Embryonic facial prominence (tissue), 1 donor: ENCODE measurements around the gene PIK3R4.

Source experiments
- DNase-seq: peaks from one replicate; pipeline ENCODE4 v3.0.0-alpha.2; 2016; ENCODE audit errors: extremely low spot score

PIK3R4 gene

DNA sequence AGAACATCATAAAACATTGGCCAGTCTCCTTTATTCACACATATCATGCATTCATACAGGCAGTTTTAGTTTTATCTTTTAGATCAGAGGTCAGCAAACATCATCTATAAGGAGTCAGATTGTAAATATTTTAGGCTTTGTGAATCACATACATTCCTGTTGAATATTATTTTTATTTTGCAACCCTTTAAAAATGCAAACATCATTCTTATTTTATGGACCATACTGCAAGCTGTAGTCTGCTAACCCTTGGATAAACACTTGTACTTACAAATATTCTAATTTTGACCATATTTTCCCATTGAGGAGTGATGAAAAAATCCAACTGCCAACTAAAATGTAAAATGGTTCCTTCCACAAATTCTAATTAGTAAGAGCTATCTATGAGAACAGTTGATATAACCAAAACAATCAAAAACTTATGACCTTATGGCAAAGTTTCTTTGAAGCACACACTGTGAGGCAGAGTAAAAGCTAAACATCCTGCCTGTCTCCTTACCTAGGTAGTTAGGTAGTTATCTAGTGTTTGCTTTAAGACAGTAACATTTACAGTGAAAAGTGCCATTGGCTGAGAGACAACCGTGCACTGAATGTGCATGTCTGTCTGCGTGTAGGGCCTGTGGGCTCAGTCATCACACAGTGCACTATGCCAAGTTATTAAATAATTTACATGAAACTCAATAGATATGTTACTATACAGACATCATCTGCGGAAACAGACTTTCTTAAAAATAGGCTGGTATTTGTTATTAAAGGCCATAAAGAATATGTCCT lies 57.7 kb downstream of the PIK3R4 start:
- no peak for DNase-seq

DNA sequence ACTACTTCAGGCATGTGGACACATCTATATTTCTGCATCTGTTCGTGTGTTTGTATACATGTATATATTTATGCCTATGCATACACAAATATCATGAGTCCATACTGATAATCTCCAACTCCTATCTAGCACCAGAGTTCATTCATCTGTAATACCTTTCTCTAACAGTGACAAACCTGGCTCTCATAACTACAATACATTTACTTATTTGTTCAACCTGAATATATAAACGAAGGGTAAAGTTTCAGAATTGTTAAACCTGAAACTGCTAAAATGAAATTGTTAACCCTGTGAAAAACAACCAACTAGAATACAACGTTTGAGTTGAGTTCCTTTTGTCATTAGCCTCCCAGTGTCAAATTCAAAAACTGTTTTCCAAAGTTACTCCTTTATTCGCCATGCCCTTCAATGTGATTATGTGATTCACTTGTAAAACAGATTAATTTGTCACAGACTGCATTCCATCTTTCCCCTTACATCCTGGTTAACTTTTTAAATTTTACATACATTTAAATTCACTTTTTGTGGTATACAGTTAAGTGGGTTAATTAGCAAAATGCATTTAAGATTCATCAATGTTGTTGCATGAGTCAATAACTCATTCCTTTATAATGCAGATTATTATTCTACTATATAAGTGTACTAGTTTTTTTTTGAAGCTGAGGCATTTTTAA lies 58.5 kb downstream of the PIK3R4 start:
- DNase-seq: no peak

DNA sequence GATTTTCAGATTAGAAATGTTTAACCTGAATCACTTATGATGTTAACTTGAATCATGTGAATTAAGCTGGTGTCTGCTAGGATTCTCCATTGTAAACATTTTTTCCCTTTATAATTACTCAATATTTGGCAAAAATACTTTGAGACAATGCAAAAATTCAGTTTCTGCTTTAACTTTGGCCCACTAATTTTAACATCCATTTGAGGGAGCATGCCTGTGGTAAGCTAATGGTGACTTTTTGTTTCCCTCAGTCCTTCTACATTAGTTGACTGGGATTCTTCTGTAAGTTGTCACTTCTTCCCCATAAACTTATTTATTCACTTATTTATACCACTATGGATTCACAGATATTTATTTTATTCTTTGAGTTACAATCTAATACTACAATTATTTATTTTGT lies 59.3 kb downstream of the PIK3R4 start:
- DNase-seq: no peak

DNA sequence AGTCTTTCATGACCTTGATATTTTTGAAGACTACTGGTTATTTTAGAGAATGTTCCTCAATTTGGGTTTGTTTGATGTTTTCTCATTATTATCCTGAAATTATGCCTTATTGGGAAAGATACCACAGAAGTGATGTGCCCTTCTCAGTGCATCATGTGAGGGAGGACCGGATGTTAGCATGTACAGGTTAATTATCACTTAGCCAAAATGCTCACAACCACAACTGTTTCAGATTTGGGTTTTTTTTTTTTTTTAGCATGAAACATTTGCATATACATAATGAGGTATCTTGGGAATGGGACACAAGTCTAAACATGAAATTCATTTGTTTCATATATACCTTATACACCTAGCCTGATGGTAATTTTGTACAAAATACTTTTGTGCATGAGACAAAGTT lies 59.8 kb downstream of the PIK3R4 start:
- no peak for DNase-seq

DNA sequence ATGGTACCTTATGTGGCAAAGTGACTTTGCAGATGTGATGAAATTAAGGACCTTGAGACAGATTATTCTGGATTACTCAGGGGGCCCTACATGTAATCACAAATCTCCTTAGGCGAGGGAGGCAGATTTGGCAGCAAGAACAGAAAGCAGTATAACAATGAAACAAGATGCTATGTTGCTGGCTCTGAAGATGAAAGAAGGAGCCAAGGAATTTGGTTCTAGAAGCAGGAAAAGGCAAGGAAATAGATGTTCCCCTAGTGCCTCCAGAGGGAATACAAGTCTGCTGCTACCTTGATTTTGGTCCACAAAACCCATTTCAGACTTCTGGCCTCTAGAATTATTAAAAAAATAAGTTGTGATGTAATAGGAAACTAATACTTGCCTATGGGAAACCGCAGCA lies 64.5 kb downstream of the PIK3R4 start:
- DNase-seq: no peak

DNA sequence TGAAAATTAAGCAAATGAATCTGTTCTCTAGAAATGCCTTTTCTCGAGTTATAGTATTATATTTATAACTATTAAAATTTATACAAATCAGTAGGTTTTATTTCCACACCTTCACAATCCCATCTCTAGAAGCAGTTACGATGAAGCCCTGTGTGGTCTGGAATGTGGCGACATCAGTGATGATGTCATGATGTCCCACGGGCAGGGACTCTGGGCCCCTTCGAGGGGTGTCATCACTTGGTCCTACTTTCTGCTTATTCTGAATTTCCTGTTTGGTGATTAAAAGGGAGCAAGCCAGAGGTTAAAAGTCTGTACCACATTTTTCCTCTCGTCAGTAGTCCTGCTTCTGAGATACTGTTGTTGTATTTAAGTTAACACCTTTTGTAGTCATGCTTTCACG lies 67.4 kb downstream of the PIK3R4 start:
- no peak for DNase-seq

DNA sequence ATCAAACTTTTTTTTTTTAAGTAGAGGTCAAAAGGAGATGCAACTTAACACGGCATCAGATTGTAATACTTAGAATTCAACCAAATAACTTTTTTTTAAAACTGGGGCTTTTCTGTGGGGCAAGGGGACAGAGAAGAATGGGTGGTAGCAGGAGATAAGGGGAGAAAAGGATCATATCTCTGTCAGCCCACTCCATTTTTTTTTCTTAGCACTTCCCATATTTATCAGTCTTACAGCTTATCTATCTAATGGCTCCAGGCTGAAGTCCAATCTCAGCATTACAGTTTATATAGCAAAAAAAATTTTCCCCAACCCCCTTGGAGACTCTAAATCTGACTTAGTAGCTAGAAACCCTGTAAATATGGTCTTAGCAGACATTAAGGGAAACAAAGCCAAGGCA lies 69.3 kb downstream of the PIK3R4 start:
- DNase-seq: no peak

DNA sequence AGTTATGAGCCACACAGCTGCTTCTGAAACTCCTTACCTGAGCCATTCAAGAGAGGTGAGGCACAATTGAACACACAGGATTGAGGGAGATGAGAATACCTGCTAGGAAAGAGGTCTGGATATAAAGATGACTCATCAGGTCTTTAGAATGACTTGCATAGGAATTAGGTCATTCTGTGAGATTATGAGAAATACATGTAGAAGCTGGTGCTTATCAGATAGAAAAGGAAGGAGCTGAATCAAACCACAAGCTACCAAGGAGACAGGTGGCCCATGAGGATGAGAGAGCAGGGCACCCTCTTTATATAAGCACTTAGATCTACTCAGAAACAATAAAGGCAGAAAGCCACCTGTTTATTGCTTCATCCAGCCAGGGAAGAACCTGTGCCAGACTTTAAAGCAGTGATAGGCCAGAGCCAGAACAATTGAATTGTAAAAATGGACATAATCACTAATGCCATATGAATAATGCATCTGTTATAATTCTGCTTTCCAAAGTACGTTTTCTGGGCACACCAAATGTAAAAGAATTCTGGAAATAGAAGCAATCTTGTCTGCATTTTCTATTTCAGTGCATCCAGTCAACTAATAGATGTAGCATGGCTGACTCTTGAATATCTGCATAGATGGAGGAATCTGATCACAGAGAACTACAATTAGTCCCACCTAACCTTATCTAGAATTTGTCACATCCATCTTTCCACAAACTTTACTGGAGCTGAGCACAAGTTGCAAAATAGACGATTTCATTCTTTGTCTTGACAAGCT lies 74.9 kb downstream of the PIK3R4 start:
- DNase-seq: no peak

DNA sequence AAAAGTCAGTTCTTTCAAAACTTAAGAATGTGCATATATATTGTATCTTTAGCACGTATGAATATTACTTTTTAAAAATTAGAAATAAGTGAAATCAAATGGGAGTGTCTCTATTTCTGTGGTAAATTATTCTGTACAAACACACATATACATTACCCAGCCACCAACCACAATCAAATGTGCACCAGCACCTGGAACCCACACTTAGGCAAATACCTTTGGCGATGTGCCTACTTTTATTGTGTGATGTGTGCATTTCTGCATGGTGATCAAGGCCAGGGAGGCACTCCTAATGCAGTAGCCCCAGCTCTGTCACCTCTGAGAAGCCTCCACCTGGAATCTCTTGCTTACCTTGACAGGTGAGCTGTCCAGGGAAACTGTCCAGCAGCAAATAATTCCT lies 76.9 kb downstream of the PIK3R4 start:
- no peak for DNase-seq

DNA sequence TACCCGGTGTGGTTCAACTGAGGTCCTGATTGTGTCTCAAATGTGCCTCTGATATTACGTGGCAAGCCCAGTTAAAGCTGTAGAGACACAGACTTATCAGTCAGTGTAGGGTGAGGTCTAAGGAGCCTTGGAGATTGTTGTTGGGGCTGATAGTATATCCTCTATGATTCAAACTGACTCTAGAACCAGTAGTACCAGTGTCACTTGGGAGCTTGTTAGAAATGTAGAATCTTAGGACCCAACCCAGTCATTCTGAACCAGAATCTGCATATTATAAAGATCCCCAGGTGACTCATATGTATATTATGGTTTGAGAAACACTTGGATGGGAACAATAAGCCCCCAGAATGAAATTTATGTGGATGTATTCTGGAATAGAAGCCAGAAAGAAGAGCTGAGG lies 83.5 kb downstream of the PIK3R4 start:
- DNase-seq: no peak

DNA sequence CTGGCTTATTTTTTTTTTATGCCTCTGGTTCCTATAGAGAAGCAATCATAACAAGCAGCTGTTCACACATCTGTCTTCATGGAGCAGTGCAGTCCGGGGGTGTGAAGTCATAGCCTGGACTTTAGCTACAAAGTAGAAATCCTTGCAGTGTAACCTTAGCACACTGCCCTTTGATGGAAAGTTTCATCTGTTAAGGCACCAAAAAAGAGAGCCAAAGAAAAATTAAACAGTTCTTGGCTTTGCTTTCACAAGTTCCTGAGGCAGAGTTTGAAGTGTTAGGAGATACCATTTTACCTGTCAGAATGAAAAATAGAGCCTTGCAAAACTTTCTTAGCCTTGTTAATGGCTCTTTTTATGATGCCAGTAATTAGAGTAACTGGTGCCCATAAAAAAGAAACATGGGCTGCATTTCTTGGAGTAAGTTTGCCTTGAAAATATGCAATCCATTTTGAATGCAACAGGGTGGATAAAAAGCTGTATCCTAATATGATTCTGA lies 84.1 kb downstream of the PIK3R4 start:
- DNase-seq: no peak

DNA sequence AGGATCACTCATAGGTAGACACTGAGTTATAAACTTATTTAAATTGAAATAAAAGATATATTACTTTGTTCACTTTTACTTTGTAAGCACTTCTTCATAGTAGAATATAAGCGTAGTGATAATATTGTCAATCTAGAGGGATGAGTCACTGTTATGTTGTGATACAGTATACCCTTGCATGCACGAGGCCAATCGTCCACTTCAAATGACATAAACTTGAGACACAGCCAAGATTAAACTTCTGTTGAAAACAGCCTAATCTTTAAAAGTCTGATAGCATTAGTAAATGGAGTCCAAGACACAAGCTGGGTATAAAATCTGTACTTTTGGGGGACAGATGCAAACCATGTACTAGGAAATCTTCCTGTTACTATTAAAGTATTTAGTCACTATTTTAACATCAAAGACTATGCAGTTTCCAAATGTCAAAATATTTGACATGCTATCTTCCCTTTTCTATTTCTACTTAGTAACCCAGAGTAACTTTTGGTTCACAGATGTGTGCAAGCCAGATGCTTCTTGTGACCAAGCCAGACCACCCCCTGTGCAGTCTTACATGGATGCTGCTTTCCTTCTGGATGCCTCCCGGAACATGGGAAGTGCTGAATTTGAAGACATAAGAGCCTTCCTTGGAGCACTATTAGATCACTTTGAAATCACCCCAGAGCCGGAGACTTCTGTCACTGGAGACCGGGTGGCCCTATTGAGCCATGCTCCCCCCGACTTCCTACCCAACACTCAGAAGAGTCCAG lies 85.3 kb downstream of the PIK3R4 start:
- no peak for DNase-seq

DNA sequence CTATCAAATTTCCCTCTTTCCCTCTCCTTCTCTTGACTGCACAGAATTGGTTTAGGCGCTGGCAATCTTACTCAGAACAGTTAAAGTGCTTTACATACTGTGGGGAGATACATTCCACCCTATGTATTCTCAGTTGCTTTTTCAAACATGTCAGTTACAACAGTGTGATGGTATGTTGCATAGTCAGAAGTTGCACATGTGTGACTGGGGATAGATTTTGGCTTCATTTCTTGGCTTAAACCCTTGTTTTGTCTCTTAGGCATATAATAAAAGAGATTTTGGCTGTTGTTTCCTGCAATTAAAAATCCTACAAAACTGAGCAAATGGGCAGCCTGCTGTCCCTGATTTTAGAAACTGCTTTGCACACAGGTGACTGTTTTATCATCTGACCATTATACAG lies 86.7 kb downstream of the PIK3R4 start:
- DNase-seq: peak; percentile 52

DNA sequence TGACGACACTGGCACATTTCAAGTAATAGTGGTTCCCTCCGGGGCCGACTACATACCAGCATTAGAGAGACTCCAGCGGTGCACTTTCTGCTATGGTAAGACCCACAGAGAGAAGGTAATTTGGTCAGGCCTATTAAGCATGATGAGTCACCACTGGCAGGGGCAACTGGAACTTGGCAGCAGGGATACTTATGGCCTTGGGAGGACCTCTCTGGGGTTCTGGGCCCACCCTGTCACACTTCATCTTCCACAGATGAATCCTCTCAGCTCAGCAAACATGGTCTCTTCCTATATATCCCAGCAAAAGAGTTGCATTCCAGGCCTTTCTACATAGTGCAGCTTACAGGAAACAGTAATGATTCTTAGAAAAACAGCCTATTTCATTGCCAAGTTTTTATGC lies 88.0 kb downstream of the PIK3R4 start:
- peak; percentile 75 for DNase-seq

DNA sequence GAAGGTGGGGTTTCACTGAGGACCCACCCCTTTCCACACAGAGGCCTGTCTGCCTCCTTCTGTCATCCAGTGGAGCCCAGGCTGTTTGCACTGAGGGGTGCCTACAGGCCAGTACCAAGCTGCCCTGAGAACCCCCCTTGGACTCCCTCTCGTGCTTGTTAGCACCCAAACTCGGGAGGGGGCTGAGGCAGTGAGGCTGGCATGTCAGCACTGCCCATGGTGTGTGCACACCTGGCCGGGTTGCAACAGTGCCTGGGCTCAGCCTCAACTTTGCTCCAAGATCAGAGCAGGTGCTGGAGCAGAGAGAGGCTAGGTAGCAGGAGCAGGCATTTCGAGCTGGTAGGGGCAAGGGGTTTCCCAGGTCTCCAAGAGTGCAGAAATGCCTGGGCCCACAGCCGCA lies 90.0 kb downstream of the PIK3R4 start:
- DNase-seq: no peak

DNA sequence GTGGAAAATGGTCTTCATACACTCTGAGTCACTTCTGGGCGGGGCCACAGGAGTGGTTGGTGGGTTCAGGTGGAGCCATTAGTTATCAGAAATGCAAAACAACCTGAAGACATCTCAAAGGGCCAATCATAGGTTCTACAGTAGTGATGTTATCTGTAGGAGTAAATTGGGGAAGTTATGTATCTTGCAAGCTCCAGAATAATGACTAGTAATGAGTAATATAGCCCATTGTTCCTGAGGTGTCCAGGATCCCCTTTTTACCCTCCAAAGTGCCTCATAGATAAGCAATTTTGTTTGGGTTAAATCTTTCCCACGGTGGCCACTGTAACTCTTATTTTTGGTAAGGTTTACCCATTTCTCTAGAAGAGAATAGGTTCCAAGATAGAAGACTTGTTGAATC lies 91.7 kb downstream of the PIK3R4 start:
- DNase-seq: no peak

DNA sequence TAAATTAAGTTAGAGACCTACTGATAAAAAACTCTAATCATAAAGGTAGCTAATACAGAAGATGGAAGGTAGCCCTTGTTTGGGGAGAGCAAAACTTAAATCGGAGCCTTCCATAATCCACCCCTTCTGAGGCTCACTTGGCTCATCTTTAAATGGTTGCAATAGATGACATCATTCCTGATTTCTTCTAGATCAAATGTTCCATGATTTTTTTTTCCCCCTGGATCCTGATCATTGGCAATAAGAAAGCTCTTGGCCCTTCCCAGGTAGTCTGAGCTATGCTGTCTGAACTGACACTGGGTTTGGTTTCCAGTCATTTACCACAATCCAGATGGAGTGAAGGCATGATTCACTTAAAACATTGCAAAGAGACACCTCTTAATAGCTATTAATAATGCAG lies 92.5 kb downstream of the PIK3R4 start:
- no peak for DNase-seq

DNA sequence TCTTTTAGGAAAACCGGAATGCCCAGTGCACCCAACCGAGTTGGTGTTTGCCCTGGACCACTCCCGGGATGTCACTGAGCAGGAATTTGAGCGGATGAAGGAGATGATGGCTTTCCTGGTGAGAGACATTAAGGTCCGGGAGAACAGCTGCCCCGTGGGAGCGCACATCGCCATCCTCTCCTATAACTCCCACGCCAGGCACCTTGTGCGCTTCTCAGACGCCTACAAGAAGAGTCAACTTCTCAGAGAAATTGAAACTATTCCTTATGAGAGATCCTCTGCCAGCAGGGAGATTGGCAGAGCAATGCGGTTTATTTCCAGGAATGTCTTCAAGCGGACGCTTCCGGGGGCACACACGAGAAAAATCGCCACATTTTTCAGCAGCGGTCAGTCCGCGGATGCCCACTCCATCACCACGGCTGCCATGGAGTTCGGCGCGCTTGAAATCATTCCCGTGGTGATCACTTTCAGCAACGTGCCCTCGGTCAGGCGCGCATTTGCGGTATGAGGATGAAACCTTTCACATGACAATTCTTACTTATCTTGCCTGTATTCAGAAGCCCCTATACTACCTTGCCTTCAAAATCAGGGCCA lies 97.5 kb downstream of the PIK3R4 start:
- no peak for DNase-seq

DNA sequence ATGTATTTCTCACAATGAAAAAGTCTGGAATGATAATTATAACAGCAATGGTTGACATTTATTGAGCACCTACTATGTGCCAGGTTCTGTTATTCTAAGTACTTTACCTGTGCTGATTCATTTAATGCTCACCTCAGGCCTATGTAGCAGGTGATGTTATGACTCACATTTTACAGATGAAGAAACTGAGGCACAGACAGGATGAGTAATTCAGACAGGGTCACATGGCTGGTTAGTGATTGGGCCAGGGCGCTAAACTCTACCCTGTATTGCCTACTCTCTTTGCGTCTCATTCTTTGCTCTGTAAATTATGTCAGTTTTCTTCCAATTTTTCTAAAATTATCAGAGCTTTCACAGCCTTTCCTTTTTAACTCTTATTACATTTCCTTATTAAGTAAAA lies 98.3 kb downstream of the PIK3R4 start:
- DNase-seq: no peak

DNA sequence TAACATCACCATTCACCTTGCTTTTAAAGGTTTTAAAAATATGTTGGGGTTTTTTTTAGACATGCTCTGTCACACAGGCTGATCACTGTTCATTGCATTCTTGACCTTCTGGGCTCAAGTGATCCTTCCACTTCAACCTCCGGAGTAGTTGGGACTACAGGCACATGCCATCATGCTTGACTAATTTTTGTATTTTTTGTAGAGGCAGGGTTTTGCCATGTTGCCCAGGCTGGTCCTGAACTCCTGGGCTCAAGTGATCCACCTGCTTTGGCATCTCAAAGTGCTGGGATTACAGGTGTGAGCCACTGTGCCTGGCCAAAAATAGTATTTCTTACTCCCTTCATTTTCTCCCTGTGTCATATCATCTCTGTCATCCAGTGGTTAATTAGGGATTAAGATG lies 101.4 kb downstream of the PIK3R4 start:
- no peak for DNase-seq

DNA sequence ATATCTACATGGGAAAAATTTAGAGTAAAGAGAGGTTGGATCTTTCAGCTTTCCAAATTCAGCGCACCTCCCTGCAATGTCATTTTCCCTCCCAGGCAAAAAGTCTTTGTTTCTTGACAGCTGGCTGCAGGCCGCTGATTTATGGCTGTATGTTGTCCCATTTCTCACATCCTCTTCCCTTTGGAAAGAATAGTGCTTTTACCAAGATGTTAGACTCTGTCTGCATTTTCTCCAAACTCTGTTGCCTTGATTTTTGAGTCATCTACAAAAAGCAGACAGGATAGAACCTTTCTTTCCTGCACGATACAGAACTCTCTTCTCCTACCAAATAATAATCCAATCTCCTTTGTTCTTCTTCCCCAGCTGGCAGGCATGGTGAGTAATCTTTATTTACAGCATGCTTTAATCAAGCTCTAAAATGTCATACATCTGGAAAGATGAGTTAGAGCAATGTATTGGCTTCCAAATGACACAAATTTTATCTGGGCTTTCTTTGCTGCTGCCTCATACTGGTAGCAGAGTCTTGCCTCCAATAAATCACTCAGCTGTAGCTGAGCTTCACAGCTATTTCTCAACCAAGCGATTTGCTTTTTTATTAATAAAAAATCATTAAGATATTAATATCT lies 101.9 kb downstream of the PIK3R4 start:
- no peak for DNase-seq
